Measurements from ENCODE around the gene NRL. TPM values are rescaled to one million over a fixed set of nuclear protein-coding genes. Genes with fewer than 3 reads are reported as not detected.

Gene NRL
- total and polyA plus RNA-seq, 10 of the 15 experiments (the other 5 are each of a cell fraction or from before 2014, with no cell fraction given): 0.11 to 4.4 (median 2.2) TPM

- TF ChIP-seq ESRRA (IDR thresholded peaks at IDR 0.05; ENCODE audit: low read length) (no peak), MYB (IDR thresholded peaks at IDR 0.05; ENCODE audit: borderline replicate concordance, low read depth, low read length) (no peak), TARDBP (IDR thresholded peaks at IDR 0.05; ENCODE audit: borderline replicate concordance) (no peak), ZBED1 (IDR thresholded peaks at IDR 0.05; ENCODE audit: borderline replicate concordance) (no peak), NFIC (IDR thresholded peaks at IDR 0.05; ENCODE audit: low read depth, low read length) (no peak), GATAD2B (conservative IDR thresholded peaks at IDR 0.05; ENCODE audit: low read depth) (peak; percentile 31), NR2C2 (IDR thresholded peaks at IDR 0.05; ENCODE audit: borderline replicate concordance, control insufficient read depth, insufficient read length, low read depth) (no peak), SP1 (IDR thresholded peaks at IDR 0.05; ENCODE audit: low read depth, low read length) (peak; percentile 84), MYC (IDR thresholded peaks at IDR 0.05; ENCODE audit: insufficient read depth, insufficient read length, insufficient replicate concordance, low read length, severe bottlenecking) (no peak), CHD1 (IDR thresholded peaks at IDR 0.05; ENCODE audit: low read depth, low read length) (no peak), IRF3 (IDR thresholded peaks at IDR 0.05) (no peak; the same call in 1 of the 2 replicates), MTA3 (IDR thresholded peaks at IDR 0.05; ENCODE audit: borderline replicate concordance, low read length) (no peak), SREBF1 (IDR thresholded peaks at IDR 0.05; ENCODE audit: low read length) (no peak), BRCA1 (IDR thresholded peaks at IDR 0.05; ENCODE audit: low read depth, low read length) (no peak), DPF2 (IDR thresholded peaks at IDR 0.05) (peak; percentile 44), CHD4 (IDR thresholded peaks at IDR 0.05) (no peak), USF2 (IDR thresholded peaks at IDR 0.05; ENCODE audit: borderline replicate concordance, low read depth, low read length) (no peak), KDM1A (IDR thresholded peaks at IDR 0.05; ENCODE audit: borderline replicate concordance) (no peak), KAT2A (conservative IDR thresholded peaks at IDR 0.05; ENCODE audit: control insufficient read depth, low read depth, low read length) (no peak), RB1 (IDR thresholded peaks at IDR 0.05; ENCODE audit: borderline replicate concordance) (peak; percentile 21; the same call in 1 of the 2 replicates), BHLHE40 (IDR thresholded peaks at IDR 0.05; ENCODE audit: borderline replicate concordance in 1 of 2, low read depth in 2 of 2, low read length in 1 of 2) (peak in 1 of 2 experiments; percentile 24; a peak in 1 of 4 replicates), PRDM15 (CRISPR knock-in tag; IDR thresholded peaks at IDR 0.05) (no peak), BCLAF1 (IDR thresholded peaks at IDR 0.05) (no peak)
Measured at GRCh38 chr14:24146978-24147760, 32.4 kb upstream of the NRL start, which contains the start of gene RNF31 (continued).

Measured in GM12878 (cell line).